CD4-positive, alpha-beta T cell treated with Interleukin-21 for 1 hour (primary cell): ENCODE measurements around the gene MAP1LC3B.
"Not testable (repeated sequence)": the region's sequence is repeated elsewhere in the genome, so short reads cannot be mapped to it uniquely, and the experiment has no call there.

Source experiments
- DNase-seq: peaks from one replicate; pipeline ENCODE4 v3.0.0-alpha.2; 2020

MAP1LC3B gene

DNA sequence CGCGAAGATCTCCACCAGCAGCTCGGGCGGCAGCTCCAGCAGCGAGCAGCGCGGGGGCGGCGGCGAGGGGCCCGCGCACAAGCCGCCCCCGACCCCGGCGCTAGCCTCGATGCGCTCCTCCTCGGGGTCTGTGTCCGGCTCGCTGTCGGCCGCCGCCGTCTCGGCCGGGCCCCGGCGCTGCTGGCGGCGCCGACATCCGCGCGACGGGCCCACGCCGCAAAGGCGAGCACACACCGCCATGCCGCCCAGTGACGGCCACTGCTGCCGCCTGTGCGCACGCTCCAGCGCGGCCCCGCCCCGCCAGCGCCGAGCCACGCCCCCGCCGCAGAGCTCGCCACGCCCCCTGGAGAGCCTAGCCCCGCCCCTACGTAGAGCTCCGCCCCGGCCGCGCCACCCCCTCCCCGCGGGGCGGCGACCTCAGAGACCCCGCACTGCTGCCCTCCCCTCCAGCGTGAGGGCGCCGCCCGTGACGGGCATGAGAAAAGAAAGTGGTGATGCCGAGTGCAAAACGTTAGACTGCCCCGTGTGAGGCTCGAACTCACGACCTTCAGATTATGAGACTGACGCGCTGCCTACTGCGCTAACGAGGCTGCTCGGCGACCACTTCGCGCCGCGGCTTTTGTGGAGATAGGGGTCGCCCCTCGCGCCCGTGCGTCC is 8.5 kb upstream of the MAP1LC3B start, which contains the start of gene FBXO31:
Gene FBXO31, minus strand, starts transcription at position 272 of the 657 bp plus-strand sequence. Its CDS starts 32 bp downstream, at position 240.
- peak; percentile 88 for DNase-seq

DNA sequence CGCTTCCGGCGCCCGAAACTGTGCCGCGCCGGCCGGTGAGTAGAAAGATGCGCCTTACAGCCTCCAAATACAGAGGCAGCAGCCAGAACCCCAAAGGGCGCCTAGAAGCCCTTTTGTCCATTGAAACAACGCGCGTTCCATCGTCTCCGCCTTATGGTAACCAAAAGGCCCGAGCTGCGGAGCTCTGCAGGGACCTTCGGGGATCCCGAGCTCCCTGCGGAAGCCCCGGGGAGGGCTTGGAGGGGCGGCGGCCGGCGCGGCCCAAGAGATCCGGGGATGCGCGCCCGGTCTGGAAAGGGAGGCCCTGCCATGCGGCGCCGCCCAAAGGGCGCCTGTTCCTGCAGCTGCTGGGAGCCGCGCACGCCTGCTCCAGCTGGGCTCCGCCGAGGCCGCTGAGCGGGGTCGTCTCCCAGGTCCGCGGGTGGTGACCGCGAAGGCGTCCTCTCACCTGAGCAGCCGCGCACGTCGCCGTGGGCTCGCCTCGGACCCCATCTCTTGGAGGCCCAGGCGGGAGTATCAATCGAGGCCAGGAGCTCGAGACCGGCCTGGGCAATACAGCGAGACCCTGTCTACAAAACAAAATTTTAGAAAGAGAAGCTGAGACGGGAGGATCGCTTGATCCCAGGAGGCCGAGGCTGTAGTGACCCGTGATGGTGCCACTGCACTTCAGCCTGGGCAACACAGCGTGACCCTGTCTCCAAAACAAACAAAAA is 7.8 kb upstream of the MAP1LC3B start:
- no peak for DNase-seq

DNA sequence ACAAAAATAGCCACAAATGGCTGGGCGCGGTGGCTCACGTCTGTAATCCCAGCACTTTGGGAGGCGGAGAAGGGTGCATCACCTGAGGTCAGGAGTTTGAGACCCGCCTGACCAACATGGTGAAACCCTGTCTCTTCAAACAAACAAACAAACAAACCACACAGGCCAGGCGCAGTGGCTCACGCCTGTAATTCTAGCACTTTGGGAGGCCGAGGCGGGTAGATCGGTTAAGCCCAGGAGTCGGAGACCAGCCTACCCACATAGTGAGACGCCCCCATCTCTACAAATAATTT is 7.3 kb upstream of the MAP1LC3B start:
- DNase-seq, result not testable (repeated sequence)

GRCh38 chr16:87387942-87388817 is 4.0 kb upstream of the MAP1LC3B start:
- peak; percentile 96 for DNase-seq

DNA sequence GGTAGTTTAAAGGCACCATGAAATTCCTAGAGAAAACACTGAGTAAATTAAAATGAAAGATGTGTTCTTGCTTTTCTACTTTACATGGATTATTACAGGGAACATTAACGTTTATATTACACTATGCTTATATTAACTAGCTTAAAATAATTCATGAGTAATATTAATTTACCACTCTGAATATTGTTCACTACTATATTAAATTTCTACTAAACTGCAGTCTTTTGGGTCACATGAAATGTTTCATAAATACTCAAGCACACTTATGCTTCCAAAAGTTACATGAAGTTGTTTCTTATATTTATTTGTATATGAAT is 3.4 kb upstream of the MAP1LC3B start:
- no peak for DNase-seq

DNA sequence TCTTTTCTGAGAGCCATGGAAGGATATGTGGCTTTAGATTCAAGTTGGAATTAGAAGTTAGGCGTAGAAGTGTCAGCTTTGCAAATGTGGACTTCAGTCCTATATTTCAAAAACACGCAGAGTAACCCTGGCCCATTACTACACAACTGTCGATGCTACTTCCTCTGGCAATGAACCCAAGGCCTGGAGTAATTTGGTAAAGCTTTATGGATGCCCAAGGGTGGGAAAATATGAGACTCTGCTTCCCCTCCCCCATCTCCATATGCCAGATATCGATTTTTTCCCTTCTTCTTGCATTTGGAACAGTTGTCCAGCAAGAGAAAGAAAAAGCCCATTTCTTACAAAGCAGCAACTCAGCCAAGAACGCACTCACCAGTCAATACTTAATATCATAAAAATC is 2.9 kb upstream of the MAP1LC3B start:
- no peak for DNase-seq

DNA sequence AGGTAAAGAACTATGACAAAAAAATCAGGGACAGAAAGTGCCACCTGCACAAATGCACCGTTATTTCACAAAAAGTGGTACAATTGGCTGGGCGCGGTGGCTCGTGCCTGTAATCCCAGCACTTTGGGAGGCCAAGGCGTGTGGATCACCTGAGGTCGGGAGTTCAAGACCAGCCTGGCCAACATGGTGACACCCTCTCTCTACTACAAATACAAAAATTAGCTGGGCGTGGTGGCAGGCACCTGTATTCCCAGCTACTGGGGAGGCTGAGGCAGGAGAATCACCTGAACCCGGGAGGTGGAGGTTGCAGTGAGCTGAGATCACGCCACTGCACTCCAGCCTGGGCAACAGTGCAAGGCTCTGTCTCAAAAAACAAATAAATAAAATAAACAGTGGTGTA is 2.2 kb upstream of the MAP1LC3B start:
- DNase-seq, result not testable (repeated sequence)

DNA sequence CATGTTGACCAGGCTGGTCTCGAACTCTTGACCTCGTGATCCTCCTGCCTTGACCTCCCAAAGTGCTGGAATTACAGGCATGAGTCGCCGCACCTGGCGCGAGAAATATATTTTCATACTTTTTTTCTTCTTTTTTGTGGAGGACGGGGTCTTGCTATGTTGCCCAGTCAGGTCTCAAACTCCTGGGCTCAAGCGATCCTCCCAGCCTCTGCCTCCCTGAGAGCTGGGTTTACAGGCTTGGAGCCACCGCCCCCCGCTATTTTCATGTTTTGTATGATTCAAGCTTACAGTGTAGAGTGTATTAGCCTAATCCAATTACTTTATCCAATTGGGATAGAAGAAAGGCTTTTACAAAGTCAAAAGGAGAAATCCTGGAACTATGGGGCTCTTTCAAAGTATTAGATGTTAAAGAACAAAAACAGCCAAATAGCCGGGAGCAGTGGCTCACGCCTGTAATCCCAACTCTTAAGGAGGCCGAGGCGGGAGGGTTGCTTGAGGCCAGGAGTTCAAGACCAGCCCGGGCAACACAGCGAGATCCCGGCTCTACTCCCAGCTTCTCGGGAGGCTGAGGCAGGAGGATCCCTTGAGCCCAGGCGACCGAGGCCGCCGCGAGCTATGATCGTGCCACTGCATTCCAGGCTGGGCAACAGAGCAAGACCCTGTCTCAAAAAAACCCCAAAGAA is 1.4 kb upstream of the MAP1LC3B start:
- no peak for DNase-seq

GRCh38 chr16:87391324-87391949 is 699 bp upstream of the MAP1LC3B start:
- DNase-seq, result no peak

GRCh38 chr16:87392821-87393679 is 914 bp downstream of the MAP1LC3B start:
- DNase-seq, result peak; percentile 40

DNA sequence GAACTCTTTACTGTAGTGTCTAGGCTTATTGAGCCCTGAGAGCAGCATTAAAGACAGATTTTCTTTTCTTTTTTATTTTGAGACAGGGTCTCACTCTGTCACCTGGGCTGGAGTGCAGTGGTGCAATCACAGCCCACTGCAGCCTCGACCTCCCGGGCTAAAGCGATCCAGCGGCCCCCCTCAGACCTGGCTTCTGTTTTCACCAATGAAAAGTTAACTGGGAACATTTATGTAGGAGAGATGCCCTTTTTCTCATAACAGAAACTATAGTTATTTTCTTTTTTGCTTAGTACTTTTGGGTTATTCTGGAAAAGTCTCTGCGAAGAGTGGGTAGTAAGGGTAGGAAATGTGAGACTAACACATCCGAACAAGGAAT is 1.5 kb downstream of the MAP1LC3B start:
- DNase-seq, result no peak

GRCh38 chr16:87395181-87395842 is 3.2 kb downstream of the MAP1LC3B start:
- no peak for DNase-seq

GRCh38 chr16:87404764-87405625 is 12.9 kb downstream of the MAP1LC3B start:
- no peak for DNase-seq

DNA sequence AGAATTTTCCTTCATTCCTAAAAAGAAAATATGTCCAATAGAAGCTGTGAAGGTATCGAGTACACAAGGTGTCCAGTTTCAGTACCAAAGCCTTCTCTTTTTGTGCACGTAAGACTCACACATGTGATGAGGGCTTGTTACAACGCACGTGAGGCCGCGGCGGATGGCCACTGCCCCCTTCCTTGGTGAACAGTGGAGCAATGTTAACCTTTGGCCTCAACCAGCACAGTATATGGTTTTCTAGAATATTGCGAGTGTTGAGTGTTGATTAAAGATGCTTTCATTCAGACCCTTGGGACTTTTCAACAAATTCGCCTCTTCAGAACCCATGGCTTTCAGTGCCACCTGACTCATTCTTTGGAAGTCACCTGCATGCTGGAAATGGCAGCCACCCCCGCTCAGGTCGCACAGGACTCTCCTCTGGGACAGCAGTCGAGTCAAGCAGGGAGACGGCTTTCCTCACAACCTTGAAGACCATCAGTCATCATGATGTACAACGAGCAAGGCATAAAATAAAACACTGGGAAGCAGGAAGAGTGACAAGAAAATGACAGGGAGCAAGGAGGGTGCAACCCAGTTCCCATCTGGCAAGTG is 14.5 kb downstream of the MAP1LC3B start:
- no peak for DNase-seq

- DNase-seq, result no peak
These were observed 15.5 kb downstream of the MAP1LC3B start for GRCh38 chr16:87407511-87408112.

DNA sequence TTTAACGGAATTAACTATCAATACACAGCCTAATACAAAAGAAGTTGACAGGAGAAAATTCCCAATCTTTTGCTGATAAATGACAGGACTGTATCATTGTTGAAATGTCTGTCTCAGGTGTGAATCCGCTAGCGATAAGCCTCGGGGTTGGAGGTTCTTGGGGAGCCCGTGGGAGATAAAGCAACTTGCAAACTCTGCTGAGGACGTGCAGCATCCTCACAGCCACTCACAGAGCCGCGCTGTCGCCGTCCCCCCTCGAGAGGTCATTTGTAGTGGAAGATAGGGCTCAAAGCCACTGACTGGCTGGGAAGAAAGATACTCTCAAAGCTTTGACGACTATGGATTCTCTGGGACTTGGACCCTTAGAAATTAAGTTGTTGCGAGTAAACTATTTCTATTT is 17.0 kb downstream of the MAP1LC3B start:
- no peak for DNase-seq

DNA sequence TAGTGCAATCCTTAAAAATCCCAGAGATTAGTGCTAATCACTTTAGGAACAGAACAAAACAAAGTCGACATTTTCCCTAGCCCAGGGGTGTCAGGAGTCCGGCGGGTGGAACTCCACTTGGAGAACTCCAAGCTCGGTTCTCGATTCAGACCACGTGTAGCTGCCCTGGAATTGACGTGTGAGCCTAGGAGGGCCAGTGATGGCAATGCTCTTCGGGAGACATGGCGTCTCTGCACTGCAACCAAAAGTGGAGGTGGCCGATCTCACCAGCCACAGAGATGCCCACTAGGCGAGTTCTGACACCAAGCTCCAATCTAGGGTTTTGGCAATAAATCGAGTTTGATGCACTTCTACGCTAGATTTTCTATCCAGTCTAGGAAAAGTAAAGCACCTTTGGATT is 17.6 kb downstream of the MAP1LC3B start:
- no peak for DNase-seq

- DNase-seq, result no peak
These were observed 18.4 kb downstream of the MAP1LC3B start for GRCh38 chr16:87410530-87410929.

DNA sequence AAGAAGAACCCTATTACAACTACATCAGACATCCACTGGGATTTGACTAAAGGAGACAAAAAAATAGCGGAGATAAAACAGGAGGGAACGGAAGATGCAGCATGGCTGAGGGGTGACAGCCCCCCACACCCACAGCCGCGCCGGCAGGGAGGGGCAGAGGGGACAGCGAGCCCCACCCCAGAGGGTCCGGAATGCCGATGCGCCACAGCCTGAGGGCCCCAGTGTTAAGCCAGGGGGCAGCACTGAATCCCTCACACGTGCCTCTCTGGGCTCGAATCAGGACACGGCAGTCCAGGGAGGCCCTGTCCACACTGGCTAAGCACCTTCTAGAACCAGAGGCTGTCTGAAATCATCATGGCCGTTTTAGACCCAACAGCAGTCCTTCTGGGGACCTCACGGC is 18.8 kb downstream of the MAP1LC3B start:
- DNase-seq, result no peak
